OCI-LY3 (cell line): ENCODE data around the gene DPP6.

ENCODE experiments used
- CTCF ChIP-seq: fragments of 200-600, 300-600 bp; sonication (generic); IDR thresholded peaks from 2 replicates; pipeline ENCODE4 v1.5.1; 2014; ENCODE audit warnings: antibody characterized with exemption, low read length, low read depth
- EZH2phosphoT487 ChIP-seq: fragments of 200-600 bp; shearing (Covaris generic); IDR thresholded peaks from 2 replicates; pipeline ENCODE4 v1.6.1; 2018; ENCODE audit warnings: antibody characterized with exemption, mixed run types, low read depth

- TF ChIP-seq CTCF (no peak), EZH2phosphoT487 (no peak)
Observed at GRCh38 chr7:154909241-154910105, 857.3 kb downstream of the DPP6 start.
